GM13976 (cell line): Measurements from ENCODE around the gene HSBP1L1.

ENCODE experiments used
- DNase-seq: peaks from one replicate; pipeline ENCODE4 v3.0.0; 2012; ENCODE audit warnings: low spot score
- in situ Hi-C: fragments of 300-500 bp; cut with MboI; formaldehyde crosslinking; loops from one replicate; pipeline ENCODE4 v1.12.0; 2022; ENCODE audit warnings: low sequenced_read_pairs, mixed read lengths, inconsistent platforms; ENCODE audit not compliant: unreplicated experiment
- TF ChIP-seq, protein P1 (sequence below): IDR thresholded peaks from 2 replicates; pipeline ENCODE4 v1.5.1; 2012; ENCODE audit warnings: borderline replicate concordance, mild to moderate bottlenecking; ENCODE audit not compliant: insufficient read depth; ENCODE audit errors: extremely low read depth, missing control alignments, control extremely low read depth

The HSBP1L1 gene

GRCh38 chr18:79965119-79965902 is 868 bp downstream of the HSBP1L1 start:
- no peak for DNase-seq
- TF ChIP-seq, protein P1, sequence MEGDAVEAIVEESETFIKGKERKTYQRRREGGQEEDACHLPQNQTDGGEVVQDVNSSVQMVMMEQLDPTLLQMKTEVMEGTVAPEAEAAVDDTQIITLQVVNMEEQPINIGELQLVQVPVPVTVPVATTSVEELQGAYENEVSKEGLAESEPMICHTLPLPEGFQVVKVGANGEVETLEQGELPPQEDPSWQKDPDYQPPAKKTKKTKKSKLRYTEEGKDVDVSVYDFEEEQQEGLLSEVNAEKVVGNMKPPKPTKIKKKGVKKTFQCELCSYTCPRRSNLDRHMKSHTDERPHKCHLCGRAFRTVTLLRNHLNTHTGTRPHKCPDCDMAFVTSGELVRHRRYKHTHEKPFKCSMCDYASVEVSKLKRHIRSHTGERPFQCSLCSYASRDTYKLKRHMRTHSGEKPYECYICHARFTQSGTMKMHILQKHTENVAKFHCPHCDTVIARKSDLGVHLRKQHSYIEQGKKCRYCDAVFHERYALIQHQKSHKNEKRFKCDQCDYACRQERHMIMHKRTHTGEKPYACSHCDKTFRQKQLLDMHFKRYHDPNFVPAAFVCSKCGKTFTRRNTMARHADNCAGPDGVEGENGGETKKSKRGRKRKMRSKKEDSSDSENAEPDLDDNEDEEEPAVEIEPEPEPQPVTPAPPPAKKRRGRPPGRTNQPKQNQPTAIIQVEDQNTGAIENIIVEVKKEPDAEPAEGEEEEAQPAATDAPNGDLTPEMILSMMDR = no peak
- in situ Hi-C loops = no loop called here

- no peak for DNase-seq
- TF ChIP-seq, protein P1 = no peak
- in situ Hi-C loops = no loop called here
Measured at GRCh38 chr18:79970419-79971133, 6.1 kb downstream of the HSBP1L1 start.

DNA sequence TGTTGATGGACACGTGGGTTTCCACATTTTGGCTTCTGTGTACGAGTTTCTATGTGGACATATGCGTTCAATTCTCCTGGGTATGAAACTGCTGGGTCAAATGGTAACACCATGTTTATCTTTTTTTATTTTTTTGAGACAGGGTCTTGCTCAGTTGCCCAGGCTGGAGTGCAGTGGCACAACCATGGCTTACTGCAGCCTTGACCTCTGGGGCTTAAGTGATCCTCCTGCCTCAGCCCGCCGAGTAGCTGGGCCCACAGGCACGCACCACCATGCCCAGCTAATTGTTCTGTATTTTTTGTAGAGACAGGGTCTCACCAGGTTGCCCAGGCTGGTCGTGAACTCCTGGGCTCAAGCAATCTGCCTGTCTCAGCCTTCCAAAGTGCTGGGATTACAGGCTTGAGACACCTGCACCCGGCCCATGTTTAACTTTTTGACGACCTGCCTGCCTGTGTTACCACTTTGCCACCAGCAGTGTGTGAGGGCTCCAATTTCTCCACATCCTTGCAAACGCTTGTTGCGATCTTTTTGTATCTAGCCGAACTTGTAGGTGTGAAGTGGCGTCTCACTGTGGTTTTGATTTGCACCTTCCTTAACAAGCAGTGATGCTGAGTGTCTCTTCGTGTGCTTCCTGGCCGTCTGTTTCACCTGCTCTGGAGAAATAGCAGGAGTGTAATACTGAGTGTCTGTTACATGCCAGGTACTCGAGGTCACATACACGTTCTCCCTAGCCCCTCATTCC is 6.9 kb downstream of the HSBP1L1 start:
- no peak for DNase-seq
- TF ChIP-seq, protein P1 = no peak
- in situ Hi-C loops = no loop called here

GRCh38 chr18:79971986-79972385 is 7.5 kb downstream of the HSBP1L1 start:
- in situ Hi-C loops = no loop called here
- TF ChIP-seq, protein P1 = no peak

DNA sequence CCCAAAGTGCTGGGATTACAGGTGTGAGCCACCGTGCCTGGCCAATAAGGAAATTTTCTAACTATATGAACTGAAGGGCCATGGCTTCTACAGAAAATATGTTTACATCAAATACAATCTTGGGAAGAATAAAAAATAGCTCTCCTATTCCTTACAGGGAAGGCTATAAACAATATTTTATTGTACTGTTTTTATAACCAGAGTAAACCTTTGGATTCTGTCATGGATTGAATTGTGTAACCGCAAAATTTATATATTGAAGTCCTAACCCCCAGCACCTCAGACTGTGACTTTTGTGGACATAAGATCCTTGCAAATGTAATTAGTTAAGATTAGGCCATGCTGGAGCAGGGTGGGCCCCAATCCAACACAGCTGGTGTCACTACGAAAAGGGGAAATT is 8.3 kb downstream of the HSBP1L1 start:
- no peak for DNase-seq
- TF ChIP-seq, protein P1 = no peak
- in situ Hi-C loops = no loop called here

More at GRCh38 chr18:79971986-79972385, 7.5 kb downstream of the HSBP1L1 start:
- DNase-seq = no peak

DNA sequence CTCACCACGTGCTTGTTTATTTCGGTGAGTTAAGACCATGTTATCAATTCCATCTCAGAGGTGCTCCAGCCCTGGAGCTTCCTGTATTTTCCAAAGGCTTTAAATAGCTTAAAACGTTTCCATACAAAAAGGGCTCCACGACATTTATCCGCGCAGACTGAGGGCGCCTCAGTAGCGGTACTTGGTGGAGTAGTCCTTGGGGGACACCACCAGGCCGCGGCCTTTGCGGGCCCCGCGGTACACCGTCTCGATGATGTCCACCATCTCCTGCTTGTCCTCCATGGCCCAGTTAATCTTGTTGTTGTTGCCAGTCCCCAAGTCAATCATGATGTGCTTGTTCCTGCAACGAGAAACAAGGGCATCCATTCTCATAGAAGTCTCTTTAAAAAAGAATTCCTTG is 9.1 kb downstream of the HSBP1L1 start:
- TF ChIP-seq, protein P1 = no peak
- DNase-seq = no peak
- in situ Hi-C loops = no loop called here
